LNCaP clone FGC (cell line): ENCODE data around the gene LINC01488.

Source experiments
- DNase-seq: peaks from one replicate; pipeline ENCODE4 v3.0.0-alpha.2; 2011; ENCODE audit warnings: low read depth
- H3K4me3 ChIP-seq: 2 replicates; pipeline ENCODE4 v1.5.1; 2011; ENCODE audit warnings: mild to moderate bottlenecking, low read depth, low read length, control low read depth
- CTCF ChIP-seq: IDR thresholded peaks from 2 replicates; pipeline ENCODE4 v1.5.1; 2012; ENCODE audit warnings: mild to moderate bottlenecking; ENCODE audit not compliant: control insufficient read depth, insufficient read depth; ENCODE audit errors: extremely low read depth

The LINC01488 gene

DNA sequence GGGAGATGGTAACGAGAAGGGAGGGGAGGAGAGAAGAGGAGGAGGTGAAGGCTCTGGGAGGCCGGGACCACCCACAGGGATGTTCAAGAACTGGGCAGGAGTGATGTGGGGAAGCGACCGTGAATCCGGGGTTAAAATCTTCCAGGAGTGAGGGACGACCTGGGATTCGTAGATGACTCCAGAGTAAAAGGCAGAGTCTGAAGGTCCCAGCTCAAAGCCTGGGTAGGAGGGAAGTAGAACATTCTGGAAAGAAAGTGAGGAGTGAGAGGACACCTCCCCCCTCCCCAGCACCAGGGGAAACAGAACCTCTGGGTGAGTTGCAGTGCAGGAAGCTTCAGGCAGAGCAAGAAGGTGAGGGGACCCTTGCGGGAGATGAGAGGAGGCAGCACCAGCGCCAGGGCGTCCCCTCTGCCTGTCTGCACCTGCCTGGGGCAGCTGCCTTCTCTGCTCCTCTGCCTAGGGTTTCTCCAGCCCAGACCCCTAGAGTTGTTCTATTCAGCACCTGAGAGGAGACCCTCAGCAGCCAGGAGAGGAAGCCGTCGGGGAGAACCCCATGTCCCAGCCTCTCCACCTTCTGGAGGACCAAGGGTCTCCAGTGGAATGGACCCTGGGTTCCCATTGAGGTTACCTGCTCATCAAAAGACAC, 49.7 kb downstream of the LINC01488 start:
- H3K4me3 ChIP-seq = no peak overlapping the region
- TF ChIP-seq CTCF = no peak
- DNase-seq = no peak

- no peak overlapping the region for H3K4me3 ChIP-seq
- no peak for DNase-seq
- TF ChIP-seq CTCF = no peak
Observed at GRCh38 chr11:69531717-69532088, 50.2 kb downstream of the LINC01488 start.

- no peak overlapping the region for H3K4me3 ChIP-seq
- no peak for TF ChIP-seq CTCF
- no peak for DNase-seq
Observed at GRCh38 chr11:69533296-69534165, 52.1 kb downstream of the LINC01488 start.

GRCh38 chr11:69534166-69534530, 52.7 kb downstream of the LINC01488 start:
- no peak for DNase-seq
- no peak for TF ChIP-seq CTCF
- H3K4me3 ChIP-seq = no peak overlapping the region

DNA sequence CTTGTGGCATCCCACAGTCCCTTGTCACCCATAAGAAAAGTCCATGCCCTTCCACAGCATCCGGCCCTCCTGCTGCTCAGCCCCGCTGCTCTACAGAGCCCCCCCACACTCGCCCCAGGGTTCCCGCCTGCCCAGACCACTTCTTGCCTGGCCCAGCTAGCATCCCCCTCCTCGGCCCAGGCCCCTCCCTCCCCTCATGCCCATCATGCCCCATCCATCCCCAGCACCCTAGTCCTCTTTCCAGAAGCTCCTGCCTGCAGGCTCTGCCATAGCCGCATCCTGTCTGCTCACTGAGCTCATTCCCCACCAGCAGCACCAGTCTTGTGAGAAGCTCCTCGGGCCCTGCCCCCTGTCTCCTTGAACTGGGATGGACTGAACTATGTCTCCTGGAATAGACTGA, 54.4 kb downstream of the LINC01488 start:
- DNase-seq = no peak
- no peak overlapping the region for H3K4me3 ChIP-seq
- TF ChIP-seq CTCF = no peak

- DNase-seq = no peak
- H3K4me3 ChIP-seq = no peak overlapping the region
- no peak for TF ChIP-seq CTCF
Observed at GRCh38 chr11:69536406-69536805, 54.9 kb downstream of the LINC01488 start.
